VCaP (cell line): Measurements from ENCODE around the gene PCDH8.

Source experiments
- H3K27ac ChIP-seq: fragments of 450-650 bp; 2 replicates; pipeline ENCODE4 v1.5.1; 2017
- CTCF ChIP-seq: fragments of 450-650 bp; conservative IDR thresholded peaks from 2 replicates; pipeline ENCODE4 v1.5.1; 2017; ENCODE audit warnings: mild to moderate bottlenecking, moderate library complexity

The PCDH8 gene

GRCh38 chr13:52868190-52868589 lies 19.8 kb upstream of the PCDH8 start:
- TF ChIP-seq CTCF: no peak
- no peak overlapping the region for H3K27ac ChIP-seq

- TF ChIP-seq CTCF: no peak
- H3K27ac ChIP-seq: no peak overlapping the region
Observed at GRCh38 chr13:52864941-52865340, 16.5 kb upstream of the PCDH8 start.

- H3K27ac ChIP-seq: no peak overlapping the region
- TF ChIP-seq CTCF: peak; percentile 75
Observed at GRCh38 chr13:52862358-52863206, 14.1 kb upstream of the PCDH8 start.

GRCh38 chr13:52852444-52852843 lies 4.0 kb upstream of the PCDH8 start:
- H3K27ac ChIP-seq: no peak overlapping the region

GRCh38 chr13:52851137-52851962 lies 2.9 kb upstream of the PCDH8 start:
- peak overlapping the region; percentile 70 for H3K27ac ChIP-seq
- TF ChIP-seq CTCF: no peak

More at GRCh38 chr13:52852444-52852843, 4.0 kb upstream of the PCDH8 start:
- TF ChIP-seq CTCF: no peak

GRCh38 chr13:52850396-52851136 lies 2.1 kb upstream of the PCDH8 start:
- peak; percentile 70 for TF ChIP-seq CTCF
- peak overlapping the region; percentile 70 for H3K27ac ChIP-seq

- TF ChIP-seq CTCF: no peak
- H3K27ac ChIP-seq: no peak overlapping the region
Observed at GRCh38 chr13:52850072-52850395, 1.6 kb upstream of the PCDH8 start.
